Suprapubic skin (tissue), 4 donors: ENCODE measurements around the gene KCNMB1. TPM values are rescaled to one million over a fixed set of nuclear protein-coding genes. Genes with fewer than 3 reads are reported as not detected.

Experiments
- DNase-seq, 2 donors: peaks; one replicate each; pipeline ENCODE4 v3.0.0-alpha.2; 2019; ENCODE audit warnings: low spot score in 2 of 2
- H3K27ac ChIP-seq: fragments of 200-600 bp; sonication (generic); one replicate; pipeline ENCODE4 v1.5.1; 2019
- H3K27me3 ChIP-seq: fragments of 200-600 bp; sonication (generic); one replicate; pipeline ENCODE4 v1.5.1; 2019
- H3K36me3 ChIP-seq: fragments of 200-600 bp; sonication (generic); one replicate; pipeline ENCODE4 v1.5.1; 2019
- H3K4me1 ChIP-seq: fragments of 200-600 bp; sonication (generic); one replicate; pipeline ENCODE4 v1.5.1; 2019
- H3K4me3 ChIP-seq: fragments of 200-600 bp; sonication (generic); one replicate; pipeline ENCODE4 v1.5.1; 2019; ENCODE audit warnings: mild to moderate bottlenecking
- H3K9me3 ChIP-seq: fragments of 200-600 bp; sonication (generic); one replicate; pipeline ENCODE4 v1.5.1; 2019
- EP300 ChIP-seq: sonication (generic); formaldehyde crosslinking; IDR thresholded peaks from one replicate; pipeline ENCODE4 v1.6.1; 2017; ENCODE audit warnings: antibody characterized with exemption
- POLR2A ChIP-seq, 2 donors: fragments of 450-650 bp; IDR thresholded peaks; one replicate each; pipeline ENCODE4 v1.6.1; 2017; ENCODE audit warnings: antibody characterized with exemption in 2 of 2, mild to moderate bottlenecking in 2 of 2, moderate library complexity in 2 of 2
- POLR2AphosphoS5 ChIP-seq, 3 donors: sonication (generic); formaldehyde crosslinking; IDR thresholded peaks; one replicate each; pipeline ENCODE4 v1.6.1; 2017; ENCODE audit warnings: antibody characterized with exemption in 3 of 3
- WGBS: methylation state at CpG from one replicate; pipeline ENCODE4 v1.1.5; 2018; 5-methylcytosine and 5-hydroxymethylcytosine counted together
- total RNA-seq, 4 donors: library from RNA; depleted of rRNA; stranded (reverse); fragments of >200 nt; gene quantifications; one replicate each; pipeline ENCODE4 v1.1.0, GENCODE V29; 2016
- TF ChIP-seq, protein P1 (sequence below), 2 donors: fragments of 200-600 bp in 1 of 2; fragments of 450-650 bp in 1 of 2; sonication (generic) in 1 of 2; IDR thresholded peaks; one replicate each; pipeline ENCODE4 v1.5.1; 2016 to 2019; ENCODE audit warnings: antibody characterized with exemption in 2 of 2, mild to moderate bottlenecking in 1 of 2, moderate library complexity in 1 of 2

KCNMB1 gene
- total RNA-seq, 4 donors from 2014 or later: 1.3 to 3.7 (median 1.9) TPM

DNA sequence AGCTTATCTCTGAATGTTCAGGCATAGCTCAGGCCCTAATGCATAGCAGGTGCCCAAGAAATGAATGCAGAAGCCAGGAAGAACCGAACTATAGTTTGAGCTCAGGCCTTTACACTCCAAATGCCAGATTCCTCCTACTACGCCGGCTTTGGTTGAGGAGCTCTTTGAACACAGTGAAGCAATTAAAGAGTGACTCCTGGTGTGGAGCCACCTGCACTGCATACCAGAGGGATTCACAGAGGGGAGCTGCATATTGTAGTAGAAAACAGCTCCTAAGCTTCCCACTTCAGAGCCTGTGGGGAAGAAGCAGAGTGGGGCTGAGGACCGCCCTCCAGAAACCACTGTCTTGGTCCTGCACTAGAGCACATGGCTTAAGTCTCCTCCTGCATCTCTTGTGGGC lies 14.5 kb upstream of the KCNMB1 start:
- H3K9me3 ChIP-seq: no peaks in the 10 kb centered on the region
- H3K4me1 ChIP-seq: no peaks in the 10 kb centered on the region
- TF ChIP-seq POLR2A (IDR thresholded peaks at IDR 0.05) (no peak), POLR2AphosphoS5 (IDR thresholded peaks at IDR 0.05) (no peak), EP300 (no peak)
- TF ChIP-seq, protein P1, sequence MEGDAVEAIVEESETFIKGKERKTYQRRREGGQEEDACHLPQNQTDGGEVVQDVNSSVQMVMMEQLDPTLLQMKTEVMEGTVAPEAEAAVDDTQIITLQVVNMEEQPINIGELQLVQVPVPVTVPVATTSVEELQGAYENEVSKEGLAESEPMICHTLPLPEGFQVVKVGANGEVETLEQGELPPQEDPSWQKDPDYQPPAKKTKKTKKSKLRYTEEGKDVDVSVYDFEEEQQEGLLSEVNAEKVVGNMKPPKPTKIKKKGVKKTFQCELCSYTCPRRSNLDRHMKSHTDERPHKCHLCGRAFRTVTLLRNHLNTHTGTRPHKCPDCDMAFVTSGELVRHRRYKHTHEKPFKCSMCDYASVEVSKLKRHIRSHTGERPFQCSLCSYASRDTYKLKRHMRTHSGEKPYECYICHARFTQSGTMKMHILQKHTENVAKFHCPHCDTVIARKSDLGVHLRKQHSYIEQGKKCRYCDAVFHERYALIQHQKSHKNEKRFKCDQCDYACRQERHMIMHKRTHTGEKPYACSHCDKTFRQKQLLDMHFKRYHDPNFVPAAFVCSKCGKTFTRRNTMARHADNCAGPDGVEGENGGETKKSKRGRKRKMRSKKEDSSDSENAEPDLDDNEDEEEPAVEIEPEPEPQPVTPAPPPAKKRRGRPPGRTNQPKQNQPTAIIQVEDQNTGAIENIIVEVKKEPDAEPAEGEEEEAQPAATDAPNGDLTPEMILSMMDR (IDR thresholded peaks at IDR 0.05): no peak
- H3K27ac ChIP-seq: no peak overlapping the region
- H3K4me3 ChIP-seq: no peak overlapping the region
- peak in 1 of 2 donors; percentile 37 for DNase-seq
- H3K27me3 ChIP-seq: no peaks in the 10 kb centered on the region
- 75% methylated on average over 4 of the region's 4 CpGs for WGBS
- no peaks in the 10 kb centered on the region for H3K36me3 ChIP-seq

- peak in 1 of 2 donors; percentile 18 for DNase-seq
- Histone ChIP-seq H3K36me3 (no peaks in the 10 kb centered on the region), H3K27me3 (no peaks in the 10 kb centered on the region), H3K27ac (no peak overlapping the region), H3K4me1 (no peaks in the 10 kb centered on the region), H3K9me3 (no peaks in the 10 kb centered on the region), H3K4me3 (no peak overlapping the region)
- TF ChIP-seq POLR2AphosphoS5 (IDR thresholded peaks at IDR 0.05) (no peak), EP300 (no peak), POLR2A (IDR thresholded peaks at IDR 0.05) (no peak)
- TF ChIP-seq, protein P1 (IDR thresholded peaks at IDR 0.05): no peak
- WGBS: 97% methylated on average over 2 of the region's 2 CpGs
Observed at GRCh38 chr5:170402508-170402907, 13.3 kb upstream of the KCNMB1 start.

DNA sequence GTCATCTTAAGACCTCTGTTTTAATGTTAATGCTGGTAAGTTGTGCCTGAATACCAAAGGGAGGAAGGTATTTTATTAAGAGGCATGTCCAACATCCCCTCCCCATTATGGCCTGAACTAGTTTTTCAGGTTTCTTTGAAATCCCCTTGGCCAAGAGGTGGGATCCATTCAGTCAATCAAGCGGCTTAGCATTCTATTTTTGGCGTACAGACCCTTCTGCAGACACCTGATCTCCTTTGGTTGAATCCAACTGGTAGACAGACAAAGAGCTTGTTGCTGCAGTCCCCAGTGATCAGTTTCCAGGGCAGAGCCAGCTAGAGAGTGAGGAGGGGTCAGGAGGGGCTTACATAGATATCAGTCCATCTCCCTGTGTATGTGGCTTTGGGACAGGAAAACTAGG lies 7.9 kb upstream of the KCNMB1 start:
- DNase-seq: no peak
- 83% methylated on average over 2 of the region's 2 CpGs for WGBS

DNA sequence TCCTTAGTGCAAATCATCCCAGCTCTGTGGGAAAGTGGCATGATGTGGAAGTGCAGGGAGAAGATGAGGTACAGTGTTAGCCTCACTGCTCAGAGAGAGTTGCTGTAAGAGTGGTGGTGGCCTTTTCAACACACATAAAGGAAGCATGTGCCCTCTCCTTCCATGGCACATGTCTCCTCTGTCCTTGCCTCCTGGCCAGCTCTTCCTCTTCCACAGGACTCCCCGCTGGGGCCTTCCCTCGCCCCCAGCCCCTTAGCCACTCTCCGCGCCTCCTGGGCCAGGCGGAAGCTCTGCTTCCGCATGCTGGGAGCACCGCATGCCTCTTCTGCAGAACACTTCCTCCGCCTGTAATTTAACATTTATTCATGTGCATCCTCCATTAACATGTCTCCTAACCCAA lies 4.8 kb upstream of the KCNMB1 start:
- Histone ChIP-seq H3K36me3 (no peaks in the 10 kb centered on the region), H3K27ac (no peak overlapping the region), H3K4me1 (peaks cover 6% of the 10 kb centered on the region), H3K4me3 (no peak overlapping the region), H3K27me3 (peaks cover 7% of the 10 kb centered on the region), H3K9me3 (no peaks in the 10 kb centered on the region)
- 88% methylated on average over 8 of the region's 8 CpGs for WGBS
- no peak for DNase-seq
- TF ChIP-seq POLR2A (IDR thresholded peaks at IDR 0.05): no peak
- TF ChIP-seq POLR2AphosphoS5 (IDR thresholded peaks at IDR 0.05): no peak
- no peak for TF ChIP-seq EP300
- TF ChIP-seq, protein P1 (IDR thresholded peaks at IDR 0.05): no peak

More for the DNA sequence above, 7.9 kb upstream of the KCNMB1 start:
- Histone ChIP-seq H3K9me3 (no peaks in the 10 kb centered on the region), H3K4me1 (no peaks in the 10 kb centered on the region), H3K36me3 (no peaks in the 10 kb centered on the region), H3K27ac (no peak overlapping the region), H3K4me3 (no peak overlapping the region), H3K27me3 (peaks cover 3% of the 10 kb centered on the region)
- TF ChIP-seq POLR2A (IDR thresholded peaks at IDR 0.05): no peak
- no peak for TF ChIP-seq EP300
- no peak for TF ChIP-seq POLR2AphosphoS5 (IDR thresholded peaks at IDR 0.05)
- TF ChIP-seq, protein P1 (IDR thresholded peaks at IDR 0.05): no peak

DNA sequence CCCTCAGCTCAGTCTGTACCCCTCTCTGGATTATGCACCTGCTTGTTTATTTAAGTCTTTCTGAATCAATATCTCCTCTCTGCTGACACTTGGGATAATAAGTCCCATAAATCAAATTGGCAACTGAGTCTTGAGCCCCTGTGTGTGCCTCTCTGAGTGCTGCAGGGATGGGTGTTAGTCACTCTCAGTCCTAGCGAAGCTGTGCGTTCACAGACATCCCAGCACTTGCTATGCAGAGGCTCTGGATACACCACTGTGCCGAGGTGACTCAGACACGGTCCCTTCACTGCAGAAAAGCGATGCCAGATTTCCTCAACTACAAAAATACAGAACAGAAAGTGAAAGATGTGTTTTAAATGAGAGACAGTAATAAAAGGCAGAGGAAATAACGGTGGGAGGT lies 4.1 kb upstream of the KCNMB1 start:
- no peaks in the 10 kb centered on the region for H3K36me3 ChIP-seq
- no peak for DNase-seq
- H3K27ac ChIP-seq: no peak overlapping the region
- peaks cover 7% of the 10 kb centered on the region for H3K27me3 ChIP-seq
- no peaks in the 10 kb centered on the region for H3K9me3 ChIP-seq
- H3K4me3 ChIP-seq: no peak overlapping the region
- WGBS: 56% methylated on average over 6 of the region's 6 CpGs
- peaks cover 8% of the 10 kb centered on the region for H3K4me1 ChIP-seq
- no peak for TF ChIP-seq POLR2A (IDR thresholded peaks at IDR 0.05)
- no peak for TF ChIP-seq POLR2AphosphoS5 (IDR thresholded peaks at IDR 0.05)
- no peak for TF ChIP-seq EP300
- TF ChIP-seq, protein P1 (IDR thresholded peaks at IDR 0.05): no peak
